ACHN (cell line): ENCODE measurements around the gene DCBLD1.
"Not testable (repeated sequence)": the region's sequence is repeated elsewhere in the genome, so short reads cannot be mapped to it uniquely, and the experiment has no call there.

ENCODE experiments used
- DNase-seq: peaks from one replicate; pipeline ENCODE4 v3.0.0-alpha.2; 2015
- in situ Hi-C: cut with HindIII; loops from 2 replicates; pipeline ENCODE4 v1.10.0; 2017; ENCODE audit warnings: low sequenced_read_pairs, low pct_ligation_motif_present, low pct_unique_long_range_greater_than_20kb

The DCBLD1 gene

GRCh38 chr6:117482240-117483003 lies at the start of gene DCBLD1:
Gene DCBLD1 (plus strand): TSS chr6:117482674. CDS start chr6:117482782, 108 bp downstream.
- in situ Hi-C loops: no loop called here
- peak; percentile 80 for DNase-seq

GRCh38 chr6:117440706-117441525 lies 41.6 kb upstream of the DCBLD1 start:
- in situ Hi-C loops: no loop called here

GRCh38 chr6:117441824-117442264 lies 40.6 kb upstream of the DCBLD1 start:
- in situ Hi-C loops: no loop called here
- no peak for DNase-seq

More at GRCh38 chr6:117440706-117441525, 41.6 kb upstream of the DCBLD1 start:
- DNase-seq: no peak

- DNase-seq, in situ Hi-C loops: not testable (repeated sequence)
Observed at GRCh38 chr6:117442313-117442712, 40.2 kb upstream of the DCBLD1 start.

- DNase-seq: no peak
- in situ Hi-C loops: no loop called here
Observed at GRCh38 chr6:117444600-117444999, 37.9 kb upstream of the DCBLD1 start.

GRCh38 chr6:117446861-117447260 lies 35.6 kb upstream of the DCBLD1 start:
- no peak for DNase-seq
- in situ Hi-C loops: no loop called here

GRCh38 chr6:117448011-117448410 lies 34.5 kb upstream of the DCBLD1 start:
- in situ Hi-C loops: no loop called here
- no peak for DNase-seq

GRCh38 chr6:117448732-117449485 lies 33.6 kb upstream of the DCBLD1 start:
- peak; percentile 86 for DNase-seq
- in situ Hi-C loops: no loop called here

GRCh38 chr6:117449549-117450439 lies 32.7 kb upstream of the DCBLD1 start:
- peak; percentile 75 for DNase-seq
- in situ Hi-C loops: loop anchor here (25.0 kb wide), 1 partner anchor 113 kb away; no protein-coding TSS in a partner anchor

- no peak for DNase-seq
- in situ Hi-C loops: loop anchor here (25.0 kb wide), 1 partner anchor 111 kb away; no protein-coding TSS in a partner anchor
Observed at GRCh38 chr6:117451671-117452070, 30.8 kb upstream of the DCBLD1 start.

- in situ Hi-C loops: loop anchor here (25.0 kb wide), 1 partner anchor 106 kb away; no protein-coding TSS in a partner anchor
Observed at GRCh38 chr6:117456250-117456649, 26.2 kb upstream of the DCBLD1 start.

GRCh38 chr6:117456998-117457397 lies 25.5 kb upstream of the DCBLD1 start:
- no peak for DNase-seq
- in situ Hi-C loops: loop anchor here (25.0 kb wide), 1 partner anchor 105 kb away; no protein-coding TSS in a partner anchor

More at GRCh38 chr6:117456250-117456649, 26.2 kb upstream of the DCBLD1 start:
- DNase-seq: no peak

- DNase-seq: no peak
- in situ Hi-C loops: loop anchor here (25.0 kb wide), 1 partner anchor 103 kb away; no protein-coding TSS in a partner anchor
Observed at GRCh38 chr6:117459204-117459944, 23.1 kb upstream of the DCBLD1 start.

- peak; percentile 39 for DNase-seq
- in situ Hi-C loops: loop anchor here (25.0 kb wide), 1 partner anchor 98 kb away; no protein-coding TSS in a partner anchor
Observed at GRCh38 chr6:117463762-117464665, 18.5 kb upstream of the DCBLD1 start.

GRCh38 chr6:117464700-117465099 lies 17.8 kb upstream of the DCBLD1 start:
- in situ Hi-C loops: loop anchor here (25.0 kb wide), 1 partner anchor 98 kb away; no protein-coding TSS in a partner anchor
- no peak for DNase-seq

GRCh38 chr6:117465691-117466090 lies 16.8 kb upstream of the DCBLD1 start:
- no peak for DNase-seq
- in situ Hi-C loops: loop anchor here (25.0 kb wide), 1 partner anchor 97 kb away; no protein-coding TSS in a partner anchor
